ENCODE results near the gene PAK4. TPM values are rescaled to one million over a fixed set of nuclear protein-coding genes. Genes with fewer than 3 reads are reported as not detected.
A peak's percentile ranks its signal among the peaks of the same experiment; 100 is the strongest.
"Not testable (repeated sequence)": the region's sequence is repeated elsewhere in the genome, so short reads cannot be mapped to it uniquely, and the experiment has no call there.

The PAK4 gene
- polyA plus RNA-seq, 10 donors: 13.0 to 22.3 (median 16.8) TPM

GRCh38 chr19:39203372-39204341 is 78.1 kb downstream of the PAK4 start, which contains the start of gene SYCN:
Gene SYCN (minus strand): TSS chr19:39204263. CDS start chr19:39204254, 9 bp downstream.
- no peak for DNase-seq

DNA sequence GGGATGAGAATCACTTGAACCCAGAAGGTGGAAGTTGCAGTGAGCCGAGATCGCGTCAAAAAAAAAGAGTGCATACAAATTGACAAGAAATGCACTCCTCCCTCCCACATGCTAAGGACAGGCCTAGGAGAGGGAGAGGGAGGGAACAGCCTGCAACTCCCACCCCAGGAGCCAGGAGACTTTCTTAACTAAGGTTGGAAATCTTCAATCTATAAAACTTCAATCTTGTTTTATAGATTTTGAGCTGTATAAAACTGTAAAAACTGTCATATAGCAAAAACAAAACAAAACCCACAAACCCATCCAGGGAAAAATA is 79.8 kb downstream of the PAK4 start:
- no peak for DNase-seq

- DNase-seq: no peak
Observed at GRCh38 chr19:39206122-39206521, 80.5 kb downstream of the PAK4 start.

- no peak for DNase-seq
Observed at GRCh38 chr19:39207293-39207836, 81.8 kb downstream of the PAK4 start.

DNA sequence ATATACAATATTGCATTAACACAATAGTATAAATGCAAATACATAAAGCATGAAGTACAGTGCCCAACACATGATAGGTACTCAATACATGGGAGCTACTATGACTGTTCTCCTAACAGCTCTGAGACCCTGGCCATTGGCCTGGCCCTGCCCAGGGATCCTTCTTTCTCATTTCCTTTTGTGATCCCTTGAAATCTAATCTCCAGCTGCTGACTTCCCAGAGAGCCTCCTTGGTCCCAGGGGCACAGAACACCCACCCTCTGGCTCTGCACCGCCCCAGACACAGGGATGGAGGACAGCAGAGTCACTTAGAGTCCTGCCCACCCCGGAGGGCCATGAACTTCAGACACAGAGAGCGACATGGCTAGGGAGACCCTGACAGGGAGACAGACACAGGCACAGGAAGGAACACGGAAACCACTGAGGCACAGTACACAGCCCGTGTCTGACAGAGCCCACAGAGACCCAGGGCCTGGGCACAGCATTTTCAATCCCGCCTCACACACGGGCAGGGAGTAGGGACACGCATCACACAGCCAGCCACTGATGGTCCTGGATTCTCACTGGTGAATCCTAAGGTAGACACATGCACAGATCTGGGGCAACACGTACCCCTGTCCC is 82.7 kb downstream of the PAK4 start:
- no peak for DNase-seq

DNA sequence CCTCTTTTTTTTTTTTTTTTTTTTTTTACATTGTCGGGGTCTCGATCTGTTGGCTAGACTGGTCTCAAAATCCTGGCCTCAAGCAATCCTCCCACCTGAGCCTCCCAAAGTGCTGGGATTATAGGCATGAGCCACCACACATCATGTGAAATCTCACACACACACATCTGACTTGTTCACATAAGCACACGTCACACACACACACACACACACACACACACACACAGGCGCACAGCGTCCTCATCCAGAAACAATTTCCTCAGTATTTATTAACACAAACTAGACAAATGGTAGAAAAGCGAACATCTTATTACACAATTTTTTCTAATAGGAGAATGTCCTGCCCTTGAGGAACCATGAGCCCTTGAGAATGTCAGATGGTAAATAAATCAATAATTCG is 83.6 kb downstream of the PAK4 start:
- DNase-seq: no peak

GRCh38 chr19:39211731-39212374 is 86.3 kb downstream of the PAK4 start:
- no peak for DNase-seq

GRCh38 chr19:39212375-39212742 is 86.8 kb downstream of the PAK4 start:
- DNase-seq: no peak

DNA sequence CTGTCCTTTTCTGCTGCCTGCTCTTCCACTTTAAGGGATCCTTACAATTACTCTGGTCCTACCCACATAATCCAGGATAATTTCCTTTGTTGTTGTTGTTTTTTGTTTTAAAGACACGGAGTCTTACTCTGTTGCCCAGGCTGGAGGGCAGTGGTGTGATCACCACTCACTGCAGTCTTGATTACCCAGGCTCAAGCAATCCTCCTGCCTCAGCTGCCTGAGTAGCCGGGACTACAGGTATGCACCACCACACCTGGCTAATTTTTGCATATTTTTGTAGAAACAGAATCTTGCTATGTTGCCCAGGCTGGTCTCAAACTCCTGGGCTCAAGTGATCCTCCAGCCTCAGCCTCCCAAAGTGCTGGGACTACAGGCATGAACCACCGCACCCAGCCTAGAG is 89.7 kb downstream of the PAK4 start:
- not testable (repeated sequence) for DNase-seq

DNA sequence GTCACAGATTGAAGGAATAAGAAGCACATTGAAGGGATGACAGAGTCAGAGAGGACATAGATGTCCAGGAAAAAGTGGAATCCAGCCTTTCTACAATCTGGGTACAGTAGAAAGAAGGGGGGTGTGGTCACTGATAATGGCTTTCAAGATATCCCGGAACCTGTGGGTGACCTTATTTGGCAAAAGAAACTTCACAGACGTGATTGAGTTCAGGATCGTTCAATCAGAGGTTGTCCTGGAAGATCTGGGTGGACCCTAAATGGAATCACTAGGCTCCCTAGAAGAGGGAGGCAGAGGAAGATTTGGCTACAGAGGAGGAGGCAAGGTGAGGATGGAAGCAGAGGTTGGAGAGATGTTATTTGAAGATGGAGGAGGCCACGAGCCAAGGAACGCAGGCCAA is 91.5 kb downstream of the PAK4 start:
- DNase-seq: no peak

GRCh38 chr19:39218230-39219007 is 92.8 kb downstream of the PAK4 start:
- no peak for DNase-seq

- not testable (repeated sequence) for DNase-seq
Observed at GRCh38 chr19:39219108-39219507, 93.5 kb downstream of the PAK4 start.

DNA sequence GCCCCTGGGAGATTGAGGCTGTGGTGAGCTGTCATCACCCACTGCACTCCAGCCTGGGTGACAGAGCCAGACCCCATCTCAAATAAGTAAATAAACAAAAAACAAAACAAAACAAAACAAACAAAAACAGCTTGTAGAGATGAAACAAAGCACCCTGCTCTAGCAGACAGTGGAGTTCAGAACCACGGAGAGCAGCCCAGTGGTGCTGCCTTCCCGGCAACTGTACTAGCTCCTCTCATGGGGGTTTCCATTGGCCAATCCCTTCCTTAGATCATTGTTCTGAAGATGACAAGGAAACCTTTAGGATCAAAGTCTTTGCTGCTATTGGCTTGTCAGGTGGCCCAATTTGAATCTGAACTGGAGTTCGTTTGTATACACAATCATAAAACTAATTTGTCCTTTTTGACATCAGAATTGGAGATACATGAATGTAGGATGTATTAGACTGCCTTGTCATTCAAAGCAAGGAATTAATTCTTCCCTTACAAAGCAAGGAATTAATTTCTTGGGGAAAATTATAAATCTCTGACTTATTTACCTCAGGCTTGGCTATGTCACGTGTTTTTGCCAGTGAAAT is 98.2 kb downstream of the PAK4 start:
- DNase-seq: peak in 2 of 3 donors; percentile 17 to 48

DNA sequence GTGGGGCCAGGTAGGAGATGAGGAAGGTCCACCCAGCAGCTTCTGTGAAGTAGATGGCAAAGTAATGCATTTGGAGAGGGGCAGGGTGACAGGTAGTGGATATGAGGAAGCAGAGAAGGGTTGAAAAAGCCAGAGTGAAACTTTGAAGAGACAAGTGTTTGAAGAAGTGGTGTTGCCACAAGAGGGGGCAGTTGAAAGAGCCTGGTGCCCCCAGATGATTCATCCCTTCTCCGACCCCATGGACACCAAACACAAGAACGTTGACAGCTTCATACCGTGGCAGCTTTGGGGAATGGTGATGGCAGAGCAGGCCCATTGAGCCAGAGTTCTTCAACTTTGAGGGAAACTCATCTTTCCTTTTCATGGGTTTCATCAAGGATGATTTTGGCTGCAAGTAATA is 99.3 kb downstream of the PAK4 start:
- DNase-seq: no peak

Other genes starting within 250 kb of the PAK4 start
- 10 to 100 TPM in 5 of 10 donors, 1 to 10 TPM in 5; 7.3 to 12.5 (median 9.9) TPM for gene RINL, start 247.5 kb upstream of the PAK4 start, polyA plus RNA-seq (ENCODE audit: insufficient read length in 10 of 10)
- gene SIRT2, start 226.2 kb upstream of the PAK4 start, polyA plus RNA-seq (ENCODE audit: insufficient read length in 10 of 10): 100 to 1,000 TPM in 5 of 10 donors, 10 to 100 TPM in 5; 80.9 to 129 (median 97.4) TPM
- gene NFKBIB, start 225.8 kb upstream of the PAK4 start, polyA plus RNA-seq (ENCODE audit: insufficient read length in 10 of 10): 10 to 100 TPM in 1 of 10 donors, 1 to 10 TPM in 9; 6.9 to 10.0 (median 8.5) TPM
- gene CCER2, start 213.6 kb upstream of the PAK4 start, polyA plus RNA-seq (ENCODE audit: insufficient read length in 10 of 10): 10 to 100 TPM in 1 of 10 donors, 1 to 10 TPM in 9; 3.6 to 10.0 (median 6.2) TPM
- 10 to 100 TPM; 19.6 to 35.4 (median 23.6) TPM for gene SARS2, start 195.0 kb upstream of the PAK4 start, polyA plus RNA-seq (ENCODE audit: insufficient read length in 10 of 10)
- 10 to 100 TPM; 11.3 to 23.2 (median 17.0) TPM for gene MRPS12, start 194.8 kb upstream of the PAK4 start, polyA plus RNA-seq (ENCODE audit: insufficient read length in 10 of 10)
- gene FBXO17, start 150.0 kb upstream of the PAK4 start, polyA plus RNA-seq (ENCODE audit: insufficient read length in 10 of 10): 10 to 100 TPM; 20.9 to 32.8 (median 24.7) TPM
- 1 to 10 TPM; 1.3 to 4.7 (median 2.3) TPM for gene FBXO27, start 93.2 kb upstream of the PAK4 start, polyA plus RNA-seq (ENCODE audit: insufficient read length in 10 of 10)
- under 1 TPM in 8 of 10 donors, not detected in 2; 0.08 to 0.23 (median 0.13) TPM for gene ACP7, start 41.4 kb upstream of the PAK4 start, polyA plus RNA-seq (ENCODE audit: insufficient read length in 10 of 10)
- 1 to 10 TPM in 1 of 10 donors, under 1 TPM in 4, not detected in 5; 0.08 to 2.1 (median 0.13) TPM for gene NCCRP1, start 71.2 kb downstream of the PAK4 start, polyA plus RNA-seq (ENCODE audit: insufficient read length in 10 of 10)
- gene SYCN, start 78.5 kb downstream of the PAK4 start, polyA plus RNA-seq (ENCODE audit: insufficient read length in 10 of 10): not detected
- not detected for gene IFNL3, start 119.2 kb downstream of the PAK4 start, polyA plus RNA-seq (ENCODE audit: insufficient read length in 10 of 10)
- under 1 TPM in 4 of 10 donors, not detected in 6; 0.10 to 0.23 (median 0.17) TPM for gene IFNL4, start 123.1 kb downstream of the PAK4 start, polyA plus RNA-seq (ENCODE audit: insufficient read length in 10 of 10)
- not detected for gene IFNL2, start 142.6 kb downstream of the PAK4 start, polyA plus RNA-seq (ENCODE audit: insufficient read length in 10 of 10)
- not detected for gene IFNL1, start 170.6 kb downstream of the PAK4 start, polyA plus RNA-seq (ENCODE audit: insufficient read length in 10 of 10)
- gene LRFN1, start 195.1 kb downstream of the PAK4 start, polyA plus RNA-seq (ENCODE audit: insufficient read length in 10 of 10): 1 to 10 TPM in 3 of 10 donors, under 1 TPM in 7; 0.59 to 1.9 (median 0.87) TPM
- 10 to 100 TPM; 11.5 to 28.5 (median 19.5) TPM for gene GMFG, start 210.3 kb downstream of the PAK4 start, polyA plus RNA-seq (ENCODE audit: insufficient read length in 10 of 10)
- gene SAMD4B, start 216.6 kb downstream of the PAK4 start, polyA plus RNA-seq (ENCODE audit: insufficient read length in 10 of 10): 10 to 100 TPM; 62.5 to 92.8 (median 68.9) TPM